HG02970 (cell line): ENCODE measurements around the gene RNF152.

Experiments used
- ATAC-seq: cut with Tn5 transposase; IDR thresholded peaks from one replicate; pipeline ENCODE4 v1.9.1; 2021; ENCODE audit warnings: mild to moderate bottlenecking, moderate library complexity, moderate number of reproducible peaks; ENCODE audit not compliant: unreplicated experiment, low FRiP score

RNF152 gene

DNA sequence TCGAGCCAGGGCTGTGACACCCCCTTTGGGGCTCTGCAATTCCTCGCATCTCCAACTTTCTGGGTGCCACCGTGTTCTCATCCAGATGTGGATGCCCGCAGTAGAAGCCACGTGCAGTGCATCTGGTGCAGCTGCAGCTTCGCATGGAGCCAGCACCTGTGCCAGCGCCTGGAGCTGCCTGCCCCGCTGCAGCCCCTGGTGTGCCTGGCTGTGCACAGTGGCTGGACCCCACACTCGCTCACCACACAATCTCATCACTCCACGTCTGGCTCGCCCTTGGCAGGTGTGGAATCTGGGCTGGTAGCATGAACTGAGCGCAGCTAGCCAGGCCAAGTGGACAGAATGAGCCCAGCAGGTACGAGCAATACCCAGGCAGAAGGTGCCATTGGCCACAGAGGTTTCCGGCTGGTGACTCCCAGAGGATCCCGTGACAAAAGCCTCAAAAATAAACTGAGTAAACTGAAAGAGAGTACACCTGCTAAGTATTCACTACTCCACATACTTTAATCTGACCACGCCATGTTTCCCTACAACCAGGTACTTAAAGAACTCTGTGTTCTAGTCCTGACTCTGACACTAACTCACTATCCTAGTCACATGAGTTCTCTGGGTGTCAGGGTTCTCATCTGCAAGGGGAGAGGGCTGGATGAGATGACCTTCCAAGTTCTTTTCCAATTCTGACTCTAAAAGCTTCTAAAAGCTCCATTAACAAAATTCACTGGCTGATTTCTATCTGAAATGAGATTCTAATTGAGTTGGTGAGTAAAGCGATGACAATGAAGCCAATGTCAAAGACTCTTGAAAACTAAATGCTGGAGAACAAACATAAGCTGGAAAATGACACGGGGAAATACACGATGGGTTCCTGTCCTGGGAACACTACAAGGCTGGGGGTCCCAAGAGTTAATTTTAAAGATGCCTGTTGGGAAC lies 37.1 kb downstream of the RNF152 start:
- no peak for ATAC-seq

DNA sequence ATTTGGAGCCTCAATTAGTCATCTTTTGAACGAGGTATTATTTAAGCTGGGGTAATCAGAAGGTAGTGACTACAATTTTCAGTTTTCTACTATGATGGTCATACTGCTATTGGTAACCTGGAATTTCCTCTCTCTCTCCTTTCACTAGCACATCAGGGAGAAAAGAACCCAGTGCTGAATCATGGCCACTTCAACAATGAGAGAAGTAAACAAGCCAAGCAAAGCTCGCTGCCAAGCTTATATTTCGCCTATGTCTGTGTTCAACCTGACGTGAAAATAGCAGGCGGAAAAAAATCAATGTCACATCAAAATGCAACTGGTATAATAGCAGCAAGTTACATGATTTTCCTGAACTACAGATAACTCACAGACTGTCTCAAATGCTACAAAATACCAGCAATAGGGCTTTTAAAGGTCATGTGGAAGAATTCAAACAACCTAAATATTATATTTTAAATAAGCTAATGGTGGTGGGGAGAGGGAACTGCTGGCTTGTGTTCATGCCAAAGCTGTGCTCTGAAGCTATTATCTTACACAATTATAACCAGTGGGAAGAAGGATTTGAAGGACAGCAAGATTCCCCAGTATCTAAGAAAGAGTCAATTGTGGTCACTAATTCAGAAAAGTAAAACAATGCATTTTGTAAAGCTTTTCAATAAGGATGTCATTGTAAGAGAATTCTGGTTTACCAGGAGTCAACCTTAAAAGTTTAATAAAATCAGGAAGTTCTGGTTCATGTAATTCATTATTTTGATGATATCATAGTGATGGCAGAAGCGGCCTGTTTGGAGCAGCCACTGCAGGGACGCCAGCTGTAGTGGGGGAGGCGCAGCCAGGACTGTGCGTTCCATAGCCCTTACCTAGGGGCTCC lies 38.0 kb downstream of the RNF152 start:
- ATAC-seq: no peak

DNA sequence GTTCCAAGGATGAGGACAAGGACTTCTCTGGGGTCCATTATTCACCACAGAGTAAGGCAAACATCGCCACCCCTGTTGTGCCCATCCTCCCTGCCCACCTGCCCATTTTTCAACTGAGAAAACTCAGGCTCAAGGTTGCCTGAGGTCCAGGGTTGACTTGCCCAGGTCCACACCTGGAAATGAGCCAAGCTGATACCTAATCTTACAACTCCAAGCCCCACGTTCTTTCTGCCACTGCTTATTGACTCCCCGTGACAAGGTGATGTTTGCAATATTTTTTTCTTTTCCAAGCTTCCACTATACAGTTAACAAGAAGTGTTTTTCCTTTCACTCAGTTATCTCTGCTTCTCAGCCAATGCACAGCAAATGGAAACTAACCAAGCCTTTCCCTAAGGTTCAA lies 39.0 kb downstream of the RNF152 start:
- ATAC-seq: no peak

DNA sequence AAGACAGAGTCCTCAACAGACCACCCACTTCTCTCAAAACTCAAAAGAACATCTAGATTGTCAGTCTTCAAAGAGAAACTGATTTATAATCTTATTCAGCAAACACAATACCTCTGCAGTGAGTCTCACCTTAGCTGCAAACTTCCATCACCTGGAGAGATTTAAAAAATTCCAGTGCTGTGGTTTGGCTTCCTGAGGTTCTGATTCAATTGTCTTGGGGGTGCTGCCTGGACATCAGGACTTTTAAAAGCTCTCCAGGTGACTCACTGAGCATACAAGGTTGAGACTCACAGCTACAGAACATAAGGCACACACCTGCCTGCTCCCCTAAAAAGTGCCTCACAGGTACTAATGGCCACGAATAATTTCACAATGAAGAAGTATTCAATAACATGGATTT lies 40.3 kb downstream of the RNF152 start:
- no peak for ATAC-seq

DNA sequence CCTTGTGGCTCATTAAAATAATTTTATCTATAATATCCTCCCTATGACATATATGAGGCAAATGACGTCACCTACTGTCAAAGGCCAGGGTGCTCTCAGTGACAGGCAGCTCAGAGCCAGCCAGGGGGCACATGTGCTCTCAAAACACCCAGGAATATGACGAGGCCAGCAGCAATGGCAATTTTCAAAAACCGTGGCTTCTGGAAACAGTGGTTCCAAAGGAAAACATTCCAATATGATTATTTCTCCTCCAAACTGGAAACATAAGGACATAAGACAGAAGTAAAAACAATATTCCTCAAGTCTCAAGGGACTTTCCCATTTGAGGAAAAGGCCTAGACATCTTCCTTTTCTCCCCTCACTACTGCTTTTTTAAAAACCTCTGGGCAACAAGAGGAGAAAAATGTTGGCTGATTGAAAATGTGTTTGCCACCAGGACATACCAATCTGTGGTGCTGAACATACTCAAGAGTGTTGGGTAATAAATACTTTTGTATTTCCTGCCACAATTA lies 40.8 kb downstream of the RNF152 start:
- ATAC-seq: no peak

DNA sequence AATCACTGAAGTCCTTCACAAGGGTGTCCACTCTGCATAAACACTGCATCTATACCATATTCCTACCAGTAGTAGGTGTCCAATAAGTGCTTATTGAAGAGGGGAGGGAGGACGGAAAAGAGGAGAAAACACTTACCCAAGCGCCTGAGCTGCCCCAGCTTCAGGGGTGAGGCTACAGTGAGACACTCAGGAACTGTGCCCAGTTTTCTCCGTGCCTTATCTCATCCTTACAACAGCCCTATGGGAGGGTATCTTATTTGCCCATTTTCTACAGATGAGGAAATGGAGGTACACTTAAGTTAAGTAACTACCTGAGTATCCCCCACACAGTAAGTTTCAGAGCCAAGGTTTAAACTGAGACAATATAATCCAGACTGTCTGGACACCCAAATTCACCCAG lies 41.5 kb downstream of the RNF152 start:
- no peak for ATAC-seq

DNA sequence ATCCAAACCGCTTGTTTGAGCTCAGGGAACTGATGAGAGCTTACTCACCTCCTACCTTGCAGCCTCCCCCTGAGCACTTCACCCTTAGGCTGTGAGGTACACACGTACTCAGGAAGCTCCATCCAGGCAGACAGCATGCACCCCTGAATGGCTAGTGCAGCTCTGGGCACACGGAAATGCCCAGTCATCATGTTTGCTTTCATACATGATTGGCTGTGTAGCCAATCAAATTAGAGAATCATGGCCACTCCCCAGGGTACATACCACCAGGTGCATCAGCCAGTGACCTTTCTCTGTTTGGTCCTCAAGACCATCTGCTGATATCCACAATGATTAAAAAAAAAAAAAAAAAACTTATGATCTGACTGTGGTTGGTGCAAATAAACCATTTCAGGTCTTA lies 42.1 kb downstream of the RNF152 start:
- no peak for ATAC-seq

DNA sequence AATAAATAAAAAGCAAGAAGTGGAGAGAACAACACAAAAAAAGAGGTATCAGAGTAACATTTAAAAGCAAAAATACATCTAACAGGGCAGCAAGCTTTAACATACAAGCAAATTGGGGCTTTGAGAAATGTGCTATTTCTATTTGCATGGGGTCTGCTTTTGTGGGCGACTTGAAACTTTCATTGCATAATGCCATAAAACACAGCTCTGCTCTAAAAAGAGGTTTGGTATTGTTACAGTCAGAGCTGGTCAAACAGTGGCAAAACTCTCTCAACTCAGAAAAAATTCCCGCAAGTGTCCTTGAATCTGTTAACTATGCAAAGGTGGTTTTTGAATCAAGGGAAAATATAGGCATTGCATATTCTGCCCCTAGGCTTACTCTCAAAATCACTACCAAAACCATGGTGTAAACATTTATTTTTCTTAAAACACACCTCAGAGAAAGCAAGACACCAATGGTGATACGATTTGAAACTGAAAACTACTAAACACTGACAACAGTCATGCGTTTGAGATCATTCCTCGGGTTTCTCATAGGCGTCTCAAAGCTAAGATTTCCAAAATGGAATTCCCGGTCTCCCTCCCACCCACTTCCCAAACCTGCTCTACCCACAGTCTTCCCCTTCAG lies 45.5 kb downstream of the RNF152 start:
- ATAC-seq: no peak

DNA sequence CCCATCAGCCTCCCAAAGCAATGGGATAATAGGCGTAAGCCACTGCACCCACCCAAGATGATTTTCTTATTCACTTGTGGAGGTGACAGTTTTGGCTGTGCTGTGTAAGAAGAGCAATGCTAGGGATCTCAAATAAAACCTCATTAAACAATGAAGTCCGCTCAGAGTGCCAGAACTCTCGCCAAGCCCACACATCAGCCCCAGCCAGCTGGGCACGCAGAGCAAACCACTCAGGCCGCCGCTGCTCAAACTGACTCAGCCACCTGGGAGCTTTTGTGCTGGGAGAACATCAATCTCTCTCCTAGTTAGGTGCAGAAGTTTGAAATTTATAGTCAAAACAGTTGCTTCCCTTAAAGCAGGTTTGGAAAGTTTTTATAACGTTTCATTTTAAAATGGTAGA lies 47.6 kb downstream of the RNF152 start:
- no peak for ATAC-seq

DNA sequence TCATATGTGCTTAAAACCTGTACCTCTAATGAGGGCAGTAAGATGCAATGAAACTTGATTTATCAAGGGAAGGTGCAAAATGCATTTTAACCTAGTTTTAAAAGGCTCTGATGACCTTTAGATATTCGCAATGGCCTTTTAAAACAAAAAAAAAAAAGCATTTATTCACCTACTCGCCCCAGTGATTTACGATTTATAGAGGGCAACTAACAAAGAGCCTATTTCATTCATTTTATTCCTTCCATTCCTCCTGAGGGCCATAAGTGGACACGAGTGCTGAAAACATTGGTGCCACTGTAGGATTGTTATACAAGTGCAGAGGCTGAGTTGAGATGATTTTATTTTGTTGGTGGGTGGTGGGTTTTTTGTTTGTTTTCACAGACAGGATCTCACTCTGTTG lies 48.1 kb downstream of the RNF152 start:
- no peak for ATAC-seq

DNA sequence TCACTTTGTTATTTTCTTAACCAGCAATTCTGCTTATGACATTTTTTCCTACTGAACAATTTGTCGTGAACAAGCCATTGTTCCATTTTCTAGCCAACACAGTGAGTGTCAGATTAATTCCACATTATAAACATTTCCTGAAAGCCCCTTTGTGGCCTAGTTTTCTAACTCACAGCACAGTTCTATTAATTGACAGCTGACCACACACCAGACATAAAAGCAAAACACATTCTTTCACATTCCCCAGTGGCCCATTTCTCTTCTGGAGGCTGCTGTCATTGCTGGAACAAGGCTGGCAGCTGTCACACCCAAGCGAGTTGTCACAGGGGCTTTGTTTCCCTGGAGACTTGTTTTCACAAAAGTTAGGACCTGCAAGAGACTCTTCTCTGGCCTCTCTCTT lies 50.7 kb downstream of the RNF152 start:
- no peak for ATAC-seq

DNA sequence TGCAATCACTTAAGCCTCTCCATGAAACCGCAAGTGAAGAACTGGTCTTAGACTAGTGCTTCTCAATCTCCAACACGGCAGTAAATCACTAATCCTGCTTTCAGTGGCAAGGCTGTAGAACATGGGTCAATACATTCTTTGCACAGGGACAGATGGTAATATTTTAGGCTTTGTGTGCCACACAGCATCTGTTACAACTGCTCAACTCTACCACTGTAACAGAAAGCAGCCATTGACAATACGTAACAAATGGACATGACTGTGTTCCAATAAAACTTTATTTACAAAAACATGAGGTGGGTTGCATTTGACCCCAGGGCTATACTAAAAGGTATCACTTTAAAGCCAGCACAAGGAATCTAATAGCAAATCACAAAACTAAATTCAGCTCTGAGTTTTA lies 51.1 kb downstream of the RNF152 start:
- ATAC-seq: no peak

DNA sequence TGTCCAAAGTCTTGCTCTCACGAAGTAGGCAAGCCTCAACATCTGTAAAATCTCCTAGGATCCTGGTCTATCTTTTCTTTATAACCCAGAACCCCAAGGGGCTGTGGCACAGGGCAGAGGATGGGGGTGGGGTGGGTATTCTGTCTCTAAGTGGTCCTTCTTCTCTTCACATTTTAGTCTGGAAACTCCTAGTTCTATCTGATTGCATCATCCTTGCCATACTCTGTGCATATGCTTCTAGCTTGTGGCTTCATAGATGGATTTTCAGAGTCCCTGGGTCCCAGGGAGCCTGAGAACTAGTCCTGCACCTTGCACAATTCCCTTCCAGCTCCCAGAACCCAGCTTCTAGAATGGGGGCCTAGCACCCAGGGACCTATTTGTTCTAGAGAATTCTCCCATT lies 52.5 kb downstream of the RNF152 start:
- no peak for ATAC-seq

DNA sequence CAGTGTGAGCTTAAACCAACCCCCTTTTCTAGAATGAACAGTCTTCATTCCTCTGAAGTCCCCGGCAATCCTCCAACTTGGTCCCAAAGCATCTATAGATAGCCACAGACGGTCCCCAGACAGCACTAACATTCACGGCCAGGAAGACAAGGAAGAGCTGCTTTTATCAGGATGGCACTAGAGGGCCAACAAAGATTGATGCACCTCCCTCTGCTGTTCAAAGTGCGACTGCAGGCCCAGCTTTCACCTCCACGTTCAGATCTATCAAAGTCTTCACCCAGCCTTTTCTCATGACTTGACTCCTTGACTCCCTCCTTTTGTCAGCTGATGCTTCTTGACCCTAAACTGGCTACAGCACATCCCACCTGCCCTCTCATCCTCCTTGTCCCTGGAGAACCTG lies 54.3 kb downstream of the RNF152 start:
- no peak for ATAC-seq

DNA sequence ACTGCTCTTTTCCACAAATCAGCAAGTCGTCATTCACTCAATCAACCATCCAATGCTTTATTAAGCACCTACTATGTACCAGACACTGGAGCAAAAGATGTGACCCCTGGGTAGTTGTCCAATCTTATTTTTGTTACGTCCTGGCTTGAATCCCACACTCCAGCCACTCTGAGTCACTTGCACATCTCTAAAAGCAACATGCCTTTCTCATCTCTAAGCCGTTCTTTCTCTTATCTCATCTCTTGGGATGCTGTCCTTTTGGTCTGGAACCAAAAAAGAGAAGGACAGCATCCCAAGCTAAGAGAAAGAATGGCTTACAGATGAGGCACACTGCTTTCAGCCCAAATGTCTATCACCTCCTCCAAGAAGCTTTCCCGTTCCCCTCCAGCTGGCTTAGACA lies 58.8 kb downstream of the RNF152 start:
- ATAC-seq: no peak

DNA sequence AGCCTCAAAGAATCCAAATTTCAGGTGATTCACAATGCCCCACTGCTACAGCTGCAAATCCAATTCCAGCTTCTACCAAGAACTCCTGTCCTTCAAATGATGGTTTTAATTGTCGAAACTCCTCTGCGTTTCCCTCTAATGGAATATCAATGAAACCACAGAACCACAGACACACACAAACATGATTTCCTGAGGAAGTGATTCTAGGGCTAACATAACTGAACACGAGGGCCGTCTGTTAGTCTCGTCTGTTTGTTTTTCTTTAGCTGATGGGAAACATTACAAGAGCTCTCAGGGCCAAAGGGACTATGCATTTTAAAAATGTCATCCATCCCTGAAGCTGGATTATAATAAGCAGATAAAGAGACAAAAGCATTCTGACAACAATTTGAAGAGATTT lies 59.4 kb downstream of the RNF152 start:
- ATAC-seq: no peak

DNA sequence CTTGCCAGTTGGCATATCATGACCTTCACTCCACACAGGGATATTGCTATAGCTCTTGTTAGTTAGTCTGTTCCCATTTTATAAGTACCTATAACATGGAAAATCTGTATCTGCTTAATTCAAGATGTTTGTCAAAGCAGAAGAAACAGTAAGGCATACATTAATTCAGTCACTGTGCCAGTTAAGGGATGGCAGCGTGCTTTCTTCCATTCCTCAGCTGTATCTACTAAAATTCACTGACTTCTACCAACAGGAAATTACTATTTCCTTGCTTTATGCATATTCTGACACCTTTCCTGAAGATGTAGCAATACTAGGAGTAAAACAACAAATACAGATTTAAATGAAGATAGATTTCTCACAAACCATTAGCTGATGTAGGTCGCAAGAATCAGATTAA lies 59.9 kb downstream of the RNF152 start:
- ATAC-seq: no peak

DNA sequence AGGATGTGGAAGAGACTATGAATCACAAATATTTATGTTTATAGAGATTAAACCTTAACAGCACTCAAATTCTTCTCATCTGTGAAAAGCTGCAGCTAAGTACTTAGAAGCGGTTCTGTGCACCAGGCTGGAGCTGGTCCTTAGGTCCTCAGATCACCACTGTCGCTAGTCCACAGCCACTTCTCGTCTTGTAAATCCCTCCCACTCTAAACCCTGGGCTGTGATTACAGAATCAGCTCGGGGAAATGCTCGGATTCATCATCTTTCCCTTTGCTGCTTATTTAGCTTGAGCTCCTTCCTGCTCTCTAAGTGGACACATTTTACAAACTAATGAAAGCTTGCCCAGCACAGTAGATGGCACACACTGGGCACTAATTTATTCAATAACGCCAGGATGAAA lies 61.7 kb downstream of the RNF152 start:
- no peak for ATAC-seq

DNA sequence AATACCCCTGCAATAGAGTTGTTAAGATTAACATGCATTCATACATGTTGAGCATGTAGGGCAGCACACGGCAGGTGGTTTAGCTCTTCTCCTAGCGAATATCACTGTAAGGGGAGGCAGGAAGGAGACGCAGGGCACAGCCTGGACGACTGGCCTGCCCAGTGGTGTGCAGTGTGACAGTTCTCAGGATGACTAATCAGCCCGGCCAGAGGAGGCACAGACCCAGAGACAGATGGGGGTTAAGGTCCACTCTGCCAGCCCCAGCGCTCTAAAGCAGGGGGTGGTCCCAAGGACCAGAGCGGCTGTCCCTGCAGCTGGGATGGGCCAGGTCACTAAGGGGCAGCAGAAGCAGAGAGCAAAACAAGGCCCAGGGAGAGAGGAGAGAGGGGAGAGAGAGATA lies 63.7 kb downstream of the RNF152 start:
- ATAC-seq: no peak

DNA sequence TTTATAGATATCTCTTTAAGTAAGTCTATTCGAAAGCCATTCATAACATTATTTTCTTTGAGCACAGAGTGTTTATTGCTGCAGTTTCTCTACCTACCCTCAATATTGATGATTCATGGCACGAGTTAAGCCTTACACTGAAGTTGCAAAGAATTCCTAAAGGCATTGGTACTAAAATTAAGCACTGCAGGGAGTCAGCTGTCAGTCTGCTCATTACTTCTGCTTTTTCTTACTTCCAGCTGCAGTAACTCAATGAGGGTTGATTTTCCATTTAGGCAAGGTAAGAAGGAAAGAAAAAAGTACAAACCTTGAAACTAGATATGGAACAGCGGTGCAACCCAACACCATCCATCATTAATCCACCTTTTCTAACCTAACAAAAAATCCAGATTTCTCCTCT lies 65.2 kb downstream of the RNF152 start:
- ATAC-seq: no peak

DNA sequence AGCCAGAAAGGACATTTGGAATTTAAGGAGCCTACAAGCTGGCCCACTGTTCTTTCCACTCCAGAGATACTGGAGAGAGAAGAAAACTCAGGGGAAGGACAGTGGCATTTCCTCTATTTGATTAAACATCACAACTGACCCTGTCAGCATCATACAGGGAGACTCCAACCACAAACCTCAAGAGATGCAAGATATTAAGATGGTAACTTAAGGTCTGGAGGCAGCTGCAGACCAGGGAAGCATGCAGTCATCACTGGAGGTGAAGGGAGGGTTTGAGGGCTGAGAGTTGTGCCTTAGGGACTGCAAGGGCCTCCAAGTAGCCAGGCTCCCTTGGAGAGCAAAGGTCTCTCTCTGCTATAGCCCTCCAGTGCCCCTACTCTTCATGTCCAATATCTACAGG lies 67.4 kb downstream of the RNF152 start:
- no peak for ATAC-seq
